GM19193 (cell line): ENCODE results near the gene NGEF.

ENCODE experiments used
- POLR2A ChIP-seq: IDR thresholded peaks from 4 replicates; pipeline ENCODE4 v1.6.1; 2011; ENCODE audit not compliant: insufficient read depth, insufficient read length; ENCODE audit errors: extremely low read depth

Gene NGEF

DNA sequence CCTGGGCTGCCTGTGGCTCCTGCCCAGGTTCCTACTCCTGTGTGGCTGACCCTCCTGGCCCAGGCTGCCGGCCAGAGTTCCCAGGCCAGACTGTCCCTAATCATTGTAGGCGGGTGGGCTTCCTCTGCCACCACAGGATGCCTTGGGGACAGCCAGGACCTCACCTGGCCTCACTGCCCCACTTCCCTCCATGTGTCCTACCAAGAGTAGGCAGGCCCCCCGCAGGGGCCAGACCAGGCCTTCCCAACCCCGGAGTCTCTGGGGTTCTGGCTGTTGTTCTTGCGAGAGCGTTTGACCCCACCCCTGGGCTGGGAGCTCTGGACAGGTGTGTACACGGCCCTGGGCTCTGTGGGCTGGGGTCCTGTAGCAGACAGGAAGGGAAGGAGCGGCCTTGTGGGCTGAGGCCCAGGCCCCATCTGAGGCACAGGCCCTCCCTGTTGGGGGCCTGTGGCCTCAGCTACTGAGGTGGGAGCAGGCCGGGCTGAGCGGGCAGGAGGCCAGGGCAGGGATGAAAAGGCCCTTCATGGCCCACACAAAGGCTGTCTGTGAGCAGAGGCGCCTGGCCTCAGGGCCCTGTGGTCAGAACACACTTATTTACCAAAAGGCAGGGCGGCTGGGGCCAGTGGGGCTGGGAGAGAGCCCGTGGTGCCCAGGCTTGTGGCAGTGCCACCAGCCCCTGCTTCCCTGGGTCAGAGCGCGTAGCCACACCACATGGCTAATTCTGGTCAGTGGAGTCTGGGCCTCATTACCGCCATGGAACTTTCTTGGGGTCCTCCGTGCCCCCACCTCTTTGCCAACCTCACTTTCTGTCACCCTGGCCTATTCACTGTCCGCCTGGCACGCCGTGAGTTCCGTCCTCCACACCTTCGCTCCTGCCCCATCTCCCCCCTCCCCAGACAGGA lies 141.0 kb downstream of the NGEF start:
- TF ChIP-seq POLR2A: no peak

GRCh38 chr2:232871418-232871834 lies 141.6 kb downstream of the NGEF start:
- TF ChIP-seq POLR2A: no peak

- no peak for TF ChIP-seq POLR2A
Measured at GRCh38 chr2:232870766-232871371, 142.2 kb downstream of the NGEF start.

DNA sequence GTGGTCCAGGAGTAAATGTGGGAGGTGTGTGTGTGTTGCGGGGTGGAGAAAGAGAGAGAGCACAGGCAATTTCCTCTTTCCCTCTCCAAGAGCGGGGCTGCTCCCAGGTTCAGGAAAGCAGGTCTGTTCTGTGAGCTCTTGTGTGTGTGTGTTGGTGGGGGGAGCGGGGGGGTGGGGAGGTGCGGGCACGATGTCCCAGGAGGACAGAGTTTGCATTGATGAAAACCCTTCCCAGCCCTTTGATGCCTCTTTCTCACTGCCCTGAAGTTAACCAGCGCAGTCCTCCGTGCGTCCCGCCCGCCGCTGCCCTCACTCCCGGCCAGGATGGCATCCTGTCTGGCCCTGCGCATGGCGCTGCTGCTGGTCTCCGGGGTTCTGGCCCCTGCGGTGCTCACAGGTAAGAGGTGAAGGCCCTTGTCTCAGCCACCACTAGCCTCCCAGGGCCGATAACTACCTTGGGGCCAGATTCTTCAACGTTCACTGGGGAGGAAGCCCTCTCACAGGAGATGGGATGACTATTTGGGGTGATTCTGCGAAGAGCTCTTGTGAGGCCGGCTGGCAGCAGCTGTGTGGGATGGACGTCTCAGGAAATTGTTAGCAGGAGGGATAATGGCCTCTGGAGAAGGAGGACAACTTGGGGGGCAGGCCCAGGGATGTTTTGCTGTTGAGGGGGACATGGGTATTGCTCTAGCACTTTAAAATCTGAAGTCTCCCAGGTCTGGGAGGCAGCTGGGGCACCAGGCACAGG lies 142.9 kb downstream of the NGEF start, which contains the start of gene SNORC:
Gene SNORC (plus strand): TSS at position 247 of the 748 bp plus-strand sequence. CDS start 78 bp downstream, at position 325.
- TF ChIP-seq POLR2A: no peak

DNA sequence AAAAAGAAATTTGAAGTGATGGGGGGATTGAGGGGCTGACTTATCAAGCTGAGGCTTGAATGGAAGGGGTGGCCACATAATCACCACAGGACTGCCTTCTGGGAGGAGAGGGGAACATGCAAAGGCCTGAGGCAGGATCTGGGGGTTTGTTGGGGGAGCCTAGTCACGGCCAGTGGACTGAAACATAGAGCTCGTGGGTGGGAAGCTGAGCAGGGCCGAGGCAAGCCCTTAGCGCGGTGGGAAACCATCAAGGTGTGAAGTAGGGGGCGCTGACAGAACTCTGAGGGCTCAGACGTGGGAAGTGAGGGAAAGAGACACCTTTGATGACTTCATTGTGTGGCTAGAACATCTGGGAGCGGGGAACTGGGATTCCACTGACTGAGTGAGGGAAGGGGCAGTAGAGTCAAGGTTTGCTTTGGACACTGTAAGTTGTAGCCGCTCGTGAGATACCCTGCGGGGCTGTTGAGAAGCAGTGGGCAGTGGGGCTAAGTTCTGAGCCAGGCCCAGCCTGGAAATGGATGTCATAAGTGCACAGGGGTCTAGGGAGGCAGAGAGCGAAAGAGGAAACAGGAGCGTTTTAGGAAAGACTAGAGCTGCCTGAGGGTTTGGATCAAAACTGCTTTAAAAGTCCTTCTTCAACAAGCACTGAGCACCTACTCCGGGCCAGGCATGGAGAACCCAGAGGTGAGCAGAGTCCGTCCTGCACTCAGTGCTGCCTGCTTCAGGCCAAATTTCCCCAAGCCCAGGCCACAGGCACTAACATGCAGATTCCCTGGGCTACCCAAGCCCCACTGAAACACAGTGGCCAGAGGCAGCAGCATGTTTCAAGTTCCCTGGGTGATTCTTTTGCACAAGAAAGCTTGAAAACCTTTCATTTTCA lies 143.7 kb downstream of the NGEF start:
- TF ChIP-seq POLR2A: no peak

- no peak for TF ChIP-seq POLR2A
Measured at GRCh38 chr2:232866104-232866503, 147.0 kb downstream of the NGEF start.

- TF ChIP-seq POLR2A: no peak
Measured at GRCh38 chr2:232865165-232865564, 147.9 kb downstream of the NGEF start.

- TF ChIP-seq POLR2A: no peak
Measured at GRCh38 chr2:232863996-232864395, 149.1 kb downstream of the NGEF start.

DNA sequence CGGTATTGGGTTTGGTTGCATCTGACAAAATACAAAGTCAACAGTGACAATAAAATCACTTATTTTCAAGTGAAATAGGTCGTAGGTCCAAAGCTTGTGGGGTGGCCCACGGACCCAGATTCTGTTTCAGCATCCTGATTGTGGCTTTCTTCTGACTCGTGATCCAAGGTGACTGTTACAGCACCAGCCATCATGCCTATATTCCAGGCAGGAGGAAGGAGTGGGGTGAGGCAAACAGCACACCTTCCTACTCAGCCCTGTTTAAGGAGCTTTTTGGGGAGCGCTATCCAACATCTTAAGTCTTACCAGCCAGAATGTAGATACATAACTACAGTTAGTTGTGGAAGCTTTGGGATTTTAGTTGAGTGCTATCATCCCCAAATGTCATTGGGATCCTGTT lies 151.7 kb downstream of the NGEF start:
- TF ChIP-seq POLR2A: no peak

GRCh38 chr2:232860593-232861241 lies 152.3 kb downstream of the NGEF start:
- TF ChIP-seq POLR2A: no peak

DNA sequence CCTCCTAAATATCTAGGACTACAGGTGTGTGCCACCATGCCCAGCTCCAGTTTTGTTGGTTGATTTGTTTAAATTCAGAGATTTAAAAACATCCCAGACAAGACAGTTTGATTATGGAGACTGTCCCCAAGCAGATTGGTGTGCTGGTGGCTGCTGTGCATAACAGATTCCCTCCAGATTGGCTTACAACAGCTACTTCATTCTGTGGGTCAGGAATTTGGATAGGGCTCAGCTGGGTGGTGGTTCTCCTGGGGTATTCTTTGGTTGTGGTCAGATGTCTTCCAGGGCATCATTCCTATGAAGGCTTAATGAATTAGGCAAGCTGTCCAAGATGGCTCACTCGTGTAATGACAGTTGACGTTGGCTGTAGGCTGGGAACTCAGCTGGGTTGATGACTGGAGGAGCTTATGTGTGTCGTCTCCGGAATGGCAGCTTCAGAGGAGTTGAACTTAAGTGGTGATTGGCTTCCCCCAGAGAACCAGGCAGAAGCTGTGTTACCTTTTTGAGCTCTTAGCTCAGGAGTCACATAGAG lies 153.6 kb downstream of the NGEF start:
- TF ChIP-seq POLR2A: no peak

- no peak for TF ChIP-seq POLR2A
Measured at GRCh38 chr2:232857158-232857563, 155.9 kb downstream of the NGEF start.

DNA sequence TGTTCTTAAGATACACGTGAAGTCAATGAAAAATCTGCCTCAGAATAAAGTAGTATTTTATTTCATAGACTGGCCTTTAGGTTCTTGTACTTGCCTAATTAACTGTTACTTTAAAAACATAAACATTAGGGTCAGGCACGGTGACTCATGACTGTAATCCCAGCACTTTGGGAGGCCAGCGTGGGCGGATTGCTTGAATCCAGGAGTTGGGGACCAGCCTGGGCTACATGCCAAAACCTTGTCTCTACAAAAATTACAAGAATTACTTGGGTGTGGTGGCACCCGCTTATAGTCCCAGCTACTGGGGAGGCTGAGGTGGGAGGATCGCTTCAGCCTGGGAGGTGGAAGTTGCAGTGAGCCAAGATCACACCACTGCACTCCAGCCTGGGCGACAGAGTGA lies 159.0 kb downstream of the NGEF start:
- no peak for TF ChIP-seq POLR2A

- no peak for TF ChIP-seq POLR2A
Measured at GRCh38 chr2:232852676-232853075, 160.4 kb downstream of the NGEF start.

GRCh38 chr2:232850039-232850438 lies 163.0 kb downstream of the NGEF start:
- no peak for TF ChIP-seq POLR2A
